GM12801 (cell line): ENCODE results near the gene RPRD1B.

Experiments
- TF ChIP-seq, protein P1 (sequence below): IDR thresholded peaks from one replicate; pipeline ENCODE4 v1.5.1; 2011; ENCODE audit warnings: control low read depth; ENCODE audit not compliant: insufficient read length; ENCODE audit errors: extremely low read depth

RPRD1B gene

GRCh38 chr20:37989601-37990295 lies 43.8 kb upstream of the RPRD1B start:
- TF ChIP-seq, protein P1, sequence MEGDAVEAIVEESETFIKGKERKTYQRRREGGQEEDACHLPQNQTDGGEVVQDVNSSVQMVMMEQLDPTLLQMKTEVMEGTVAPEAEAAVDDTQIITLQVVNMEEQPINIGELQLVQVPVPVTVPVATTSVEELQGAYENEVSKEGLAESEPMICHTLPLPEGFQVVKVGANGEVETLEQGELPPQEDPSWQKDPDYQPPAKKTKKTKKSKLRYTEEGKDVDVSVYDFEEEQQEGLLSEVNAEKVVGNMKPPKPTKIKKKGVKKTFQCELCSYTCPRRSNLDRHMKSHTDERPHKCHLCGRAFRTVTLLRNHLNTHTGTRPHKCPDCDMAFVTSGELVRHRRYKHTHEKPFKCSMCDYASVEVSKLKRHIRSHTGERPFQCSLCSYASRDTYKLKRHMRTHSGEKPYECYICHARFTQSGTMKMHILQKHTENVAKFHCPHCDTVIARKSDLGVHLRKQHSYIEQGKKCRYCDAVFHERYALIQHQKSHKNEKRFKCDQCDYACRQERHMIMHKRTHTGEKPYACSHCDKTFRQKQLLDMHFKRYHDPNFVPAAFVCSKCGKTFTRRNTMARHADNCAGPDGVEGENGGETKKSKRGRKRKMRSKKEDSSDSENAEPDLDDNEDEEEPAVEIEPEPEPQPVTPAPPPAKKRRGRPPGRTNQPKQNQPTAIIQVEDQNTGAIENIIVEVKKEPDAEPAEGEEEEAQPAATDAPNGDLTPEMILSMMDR: no peak

DNA sequence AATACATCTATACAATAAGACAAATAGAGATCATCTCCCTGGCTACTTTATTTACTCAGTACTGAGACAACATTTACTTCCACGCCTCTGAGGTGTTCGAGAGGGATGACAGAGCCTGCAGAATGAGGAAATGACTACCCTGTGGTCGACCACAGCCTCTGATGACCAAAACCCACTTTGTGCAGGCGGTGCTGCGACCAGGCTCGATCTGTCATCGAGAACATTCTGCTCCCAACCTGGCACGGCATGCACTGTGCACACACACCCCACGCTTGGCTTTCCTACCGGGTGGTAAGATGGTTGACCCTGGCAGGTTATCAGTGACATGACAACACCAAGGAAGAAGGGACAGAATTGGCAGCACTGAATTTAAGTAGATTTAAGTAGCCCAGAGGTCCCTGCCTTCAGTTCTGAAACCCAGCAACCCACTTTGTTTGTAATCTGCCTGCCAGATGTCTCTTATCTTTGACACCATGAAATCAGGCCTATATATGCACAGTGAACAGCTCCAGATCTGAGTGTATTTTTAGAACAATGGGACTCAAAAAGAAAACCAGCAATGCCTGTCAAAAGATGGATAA lies 42.9 kb upstream of the RPRD1B start:
- TF ChIP-seq, protein P1: no peak

DNA sequence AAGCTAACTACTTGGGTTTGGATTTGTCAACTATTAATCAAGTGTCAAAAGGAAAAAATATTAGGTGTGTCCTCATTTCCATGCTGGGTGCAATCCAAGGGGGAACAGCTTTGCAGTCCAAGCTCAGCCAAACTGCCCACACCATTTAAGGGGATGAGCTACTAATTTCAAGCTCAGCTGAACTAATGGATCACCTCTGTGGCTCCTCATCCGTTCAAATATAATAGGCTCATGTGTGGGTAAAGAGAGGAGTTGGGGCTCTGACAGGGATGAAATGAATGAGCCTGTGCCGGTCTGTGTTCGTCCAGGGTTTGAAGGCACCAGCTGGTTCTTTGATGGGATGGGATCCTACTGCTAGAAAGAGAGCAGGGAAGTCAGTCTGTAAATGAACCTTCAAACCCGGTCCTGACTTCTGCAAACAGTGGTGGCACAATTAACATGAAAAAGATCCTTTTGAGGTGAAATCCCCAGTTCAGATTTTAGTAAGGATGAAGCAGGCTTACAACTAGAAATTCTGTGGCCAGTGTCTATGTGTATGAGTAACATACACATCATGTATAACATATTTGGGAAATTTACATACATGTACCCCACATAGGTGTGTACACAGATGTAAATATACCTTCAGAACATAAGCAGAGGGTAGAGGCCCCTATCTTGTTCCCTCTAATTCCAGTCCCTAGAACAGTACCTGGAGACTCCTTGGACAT lies 42.2 kb upstream of the RPRD1B start:
- TF ChIP-seq, protein P1: no peak

DNA sequence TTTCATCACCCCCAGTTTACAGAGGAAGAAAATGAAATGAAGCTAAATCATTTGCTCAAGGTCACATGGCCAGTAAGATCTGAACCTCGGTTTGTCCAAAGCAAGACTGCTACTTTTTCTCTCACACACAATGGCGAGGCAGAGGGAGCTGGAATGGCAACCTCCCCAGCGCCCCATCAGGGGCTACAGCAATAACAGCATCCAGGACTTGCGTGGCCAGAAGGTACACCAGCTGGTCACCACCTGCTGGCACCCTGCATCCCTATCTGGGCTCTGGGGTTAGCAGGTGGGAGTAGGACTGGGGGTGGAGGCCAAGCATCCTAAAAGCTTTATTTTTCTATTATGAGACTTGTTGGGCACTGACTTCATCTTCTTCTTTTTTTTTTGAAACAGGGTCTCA lies 41.6 kb upstream of the RPRD1B start:
- TF ChIP-seq, protein P1: no peak

GRCh38 chr20:37992802-37993409 lies 40.6 kb upstream of the RPRD1B start:
- TF ChIP-seq, protein P1: no peak

- TF ChIP-seq, protein P1: no peak
Measured at GRCh38 chr20:37994512-37994911, 39.0 kb upstream of the RPRD1B start.
